Endothelial cell of umbilical vein (primary cell): ENCODE results near the gene ITPKB.

ENCODE experiments used
- CTCF ChIP-seq, 2 donors: IDR thresholded peaks; 1 replicate in 1 of 2; 2 replicates in 1 of 2; pipeline ENCODE4 v1.5.1; 2011; ENCODE audit warnings: low read length in 2 of 2, mild to moderate bottlenecking in 2 of 2, moderate library complexity in 2 of 2, control low read depth in 1 of 2, inconsistent platforms in 1 of 2, low read depth in 1 of 2; ENCODE audit not compliant: insufficient read depth in 1 of 2; ENCODE audit errors: extremely low read depth in 1 of 2
- EZH2 ChIP-seq: IDR thresholded peaks from 2 replicates; pipeline ENCODE4 v1.6.1; 2012; ENCODE audit warnings: borderline replicate concordance, low read depth, mild to moderate bottlenecking, moderate library complexity, low read length, inconsistent platforms; ENCODE audit not compliant: severe bottlenecking
- MAX ChIP-seq: IDR thresholded peaks from 2 replicates; pipeline ENCODE4 v1.6.1; 2011; ENCODE audit not compliant: insufficient read depth, insufficient read length
- MYC ChIP-seq: IDR thresholded peaks from one replicate; pipeline ENCODE4 v1.6.1; 2011; ENCODE audit warnings: mild to moderate bottlenecking, low read depth, low read length
- POLR2A ChIP-seq: IDR thresholded peaks from 2 replicates; pipeline ENCODE4 v1.6.1; 2012; ENCODE audit warnings: low read depth, mild to moderate bottlenecking, control low read depth, low read length
- POLR2AphosphoS5 ChIP-seq: IDR thresholded peaks from 2 replicates; pipeline ENCODE4 v1.6.1; 2012; ENCODE audit warnings: low read depth, mild to moderate bottlenecking, control low read depth, low read length, moderate library complexity; ENCODE audit not compliant: insufficient read depth

GRCh38 chr1:226682871-226683814, 55.9 kb downstream of the ITPKB start:
- TF ChIP-seq CTCF (IDR thresholded peaks at IDR 0.05; ENCODE audit: extremely low read depth in 1 of 2, insufficient read depth in 1 of 2, low read depth in 1 of 2, low read length in 2 of 2) (no peak), POLR2A (no peak), MAX (no peak), POLR2AphosphoS5 (no peak), MYC (no peak), EZH2 (no peak)
